Left renal pelvis (tissue), 4 donors: ENCODE measurements around the gene TP73. TPM values are rescaled to one million over a fixed set of nuclear protein-coding genes. Genes with fewer than 3 reads are reported as not detected.
A peak's percentile ranks its signal among the peaks of the same experiment; 100 is the strongest.

Experiments
- DNase-seq, 4 donors: peaks; one replicate each; pipeline ENCODE4 v3.0.0-alpha.2; 2013; ENCODE audit warnings: low read depth in 4 of 4, low spot score in 3 of 4
- polyA plus RNA-seq, 4 donors: library from polyadenylated mRNA; unstranded; fragments of 120-200 nt; gene quantifications; one replicate each; pipeline ENCODE4 v1.2.1, GENCODE V29; 2013; ENCODE audit not compliant: insufficient read length in 4 of 4

The TP73 gene
- under 1 TPM; 0.47 to 0.97 (median 0.74) TPM for polyA plus RNA-seq

DNA sequence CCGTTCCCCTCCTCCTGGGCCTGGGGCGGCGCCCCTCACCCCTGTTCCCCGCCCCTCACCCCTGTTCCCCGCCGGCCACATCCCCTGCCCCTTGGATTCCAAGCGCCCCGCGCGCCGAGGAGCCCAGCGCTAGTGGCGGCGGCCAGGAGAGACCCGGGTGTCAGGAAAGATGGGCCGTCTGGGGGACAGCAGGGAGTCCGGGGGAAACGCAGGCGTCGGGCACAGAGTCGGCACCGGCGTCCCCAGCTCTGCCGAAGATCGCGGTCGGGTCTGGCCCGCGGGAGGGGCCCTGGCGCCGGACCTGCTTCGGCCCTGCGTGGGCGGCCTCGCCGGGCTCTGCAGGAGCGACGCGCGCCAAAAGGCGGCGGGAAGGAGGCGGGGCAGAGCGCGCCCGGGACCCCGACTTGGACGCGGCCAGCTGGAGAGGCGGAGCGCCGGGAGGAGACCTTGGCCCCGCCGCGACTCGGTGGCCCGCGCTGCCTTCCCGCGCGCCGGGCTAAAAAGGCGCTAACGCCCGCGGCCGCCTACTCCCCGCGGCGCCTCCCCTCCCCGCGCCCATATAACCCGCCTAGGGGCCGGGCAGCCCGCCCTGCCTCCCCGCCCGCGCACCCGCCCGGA is at the start of gene TP73:
Gene TP73 (plus strand): TSS at position 587 of the 618 bp plus-strand sequence. CDS start 29,850 bp downstream, outside the sequence.
- no peak for DNase-seq

- no peak for DNase-seq
Observed at GRCh38 chr1:3603156-3603555, 49.2 kb upstream of the TP73 start.

GRCh38 chr1:3603571-3604467 is 48.5 kb upstream of the TP73 start:
- no peak for DNase-seq

GRCh38 chr1:3604468-3604974 is 47.8 kb upstream of the TP73 start:
- no peak for DNase-seq

DNA sequence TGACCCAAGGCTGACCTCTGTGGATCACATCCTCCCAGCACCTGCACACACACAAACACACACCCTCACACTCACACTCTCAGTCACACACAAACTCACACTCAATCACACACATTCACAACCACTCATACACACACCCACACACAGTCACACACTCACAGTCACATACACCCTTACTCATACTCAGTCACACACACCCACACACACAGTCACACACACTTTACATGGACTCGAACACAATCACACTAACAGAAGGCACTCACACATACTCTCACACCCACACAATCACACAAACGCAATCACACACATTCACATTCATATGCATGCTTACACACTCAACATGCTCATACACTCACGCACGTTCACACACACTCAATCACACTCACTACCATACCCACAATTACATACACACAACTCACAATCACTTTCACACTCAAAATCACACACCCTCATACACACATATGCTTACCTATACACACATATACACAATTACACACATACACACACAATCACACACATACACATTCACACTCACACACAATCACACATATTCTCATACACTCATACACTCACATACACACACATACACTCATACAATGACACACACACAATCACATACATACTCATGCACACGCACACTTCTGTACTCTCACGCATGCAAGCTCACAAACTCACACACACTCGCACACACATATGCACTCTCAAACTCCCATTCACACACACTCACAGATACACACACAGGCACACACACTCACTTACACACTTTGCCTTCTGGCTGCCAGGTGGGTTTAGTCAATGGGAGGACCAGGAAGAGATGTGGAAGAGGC is 47.1 kb upstream of the TP73 start:
- no peak for DNase-seq

- DNase-seq: no peak
Observed at GRCh38 chr1:3606779-3607702, 45.3 kb upstream of the TP73 start.

DNA sequence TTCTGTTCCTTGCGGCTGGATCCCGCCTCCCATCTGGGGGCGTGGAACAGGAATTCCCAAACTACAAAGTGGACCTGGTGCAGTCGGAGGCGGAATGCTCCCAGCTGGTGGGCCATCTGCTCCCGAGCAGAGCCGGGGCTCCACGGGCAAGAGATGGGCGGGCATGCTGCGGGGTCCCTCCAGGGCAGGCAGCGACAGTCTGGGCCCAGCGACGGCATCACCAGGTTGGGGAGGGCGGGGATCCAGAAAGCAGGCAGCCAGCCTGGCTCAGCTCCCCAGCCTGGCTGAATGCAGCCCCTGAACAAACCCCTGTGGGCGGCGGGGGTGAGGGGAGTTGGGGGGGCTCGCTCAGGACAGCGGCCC is 44.6 kb upstream of the TP73 start:
- DNase-seq: no peak

GRCh38 chr1:3608154-3608553 is 44.2 kb upstream of the TP73 start:
- DNase-seq: no peak

DNA sequence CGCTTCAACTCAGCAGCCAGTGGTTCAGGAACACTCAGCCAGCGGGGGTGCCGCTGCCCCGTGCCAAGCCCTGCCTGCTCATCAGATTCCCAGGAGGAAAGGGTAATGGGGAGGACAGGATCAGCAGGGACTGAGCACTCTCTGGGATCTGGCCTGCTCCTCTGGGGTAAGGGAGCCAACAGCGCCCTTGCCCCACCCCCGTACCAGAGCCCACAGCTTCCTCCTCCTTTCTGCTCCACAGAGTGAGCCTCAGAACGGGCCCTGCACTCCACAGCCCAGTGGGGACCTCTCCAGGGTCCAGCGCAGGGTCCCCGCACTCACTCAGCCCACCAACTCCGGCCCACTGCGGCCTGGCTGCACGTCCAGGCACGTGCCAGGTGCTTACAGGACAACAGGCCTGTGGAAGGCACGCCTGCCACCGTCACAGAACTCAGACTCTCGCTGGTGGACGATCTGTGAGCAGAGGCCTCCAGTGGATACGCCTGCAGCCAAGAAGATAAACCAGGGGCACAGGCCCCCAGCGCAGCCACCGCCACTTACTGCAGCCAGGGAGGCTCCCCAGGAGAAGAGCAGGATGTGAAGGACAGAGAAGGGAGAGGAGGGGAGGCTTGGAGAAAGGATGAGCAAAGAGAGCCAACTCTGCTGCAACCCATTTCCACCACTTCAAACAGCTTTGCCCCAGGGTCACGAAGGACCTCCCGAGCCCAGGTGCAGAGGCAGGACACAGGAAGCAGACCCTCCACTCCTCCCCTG is 43.1 kb upstream of the TP73 start:
- DNase-seq: no peak

DNA sequence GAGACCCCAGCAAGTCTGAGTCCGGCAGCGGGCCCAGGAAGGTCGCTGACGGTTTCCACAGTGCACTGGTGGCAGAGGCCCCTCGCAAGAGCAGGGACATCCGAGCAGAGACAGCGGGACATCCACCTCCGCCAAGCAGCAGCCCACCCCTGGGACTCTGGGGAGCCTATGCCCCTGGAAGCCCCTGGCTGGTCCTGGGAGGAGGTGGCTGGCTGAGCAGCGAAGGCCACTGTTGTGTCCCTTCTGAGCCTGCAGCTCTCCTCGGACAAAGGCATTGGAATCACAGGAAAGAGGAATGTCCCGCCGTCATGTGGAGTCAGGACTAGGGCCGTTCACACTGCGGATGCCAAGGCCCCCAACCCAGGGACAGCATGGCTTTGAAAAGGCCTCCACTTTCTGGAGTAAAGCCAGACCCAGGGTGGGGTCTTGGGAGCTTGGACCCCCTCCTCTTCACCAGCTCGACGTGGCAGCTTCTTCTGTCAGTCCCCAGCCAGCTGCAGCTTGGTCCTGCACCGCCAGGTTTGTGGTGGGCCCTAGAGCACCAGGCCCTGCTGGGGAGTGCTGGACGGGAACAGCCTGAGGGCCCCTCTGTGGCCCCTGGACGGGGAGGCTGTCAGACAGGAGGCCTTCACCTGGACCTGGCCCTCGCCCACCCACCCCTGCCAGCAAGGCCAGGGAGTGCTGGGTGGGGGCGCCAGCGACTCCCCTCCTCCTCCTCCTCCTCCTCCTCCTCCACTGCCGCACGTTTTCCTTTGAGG is 42.4 kb upstream of the TP73 start:
- DNase-seq: no peak

DNA sequence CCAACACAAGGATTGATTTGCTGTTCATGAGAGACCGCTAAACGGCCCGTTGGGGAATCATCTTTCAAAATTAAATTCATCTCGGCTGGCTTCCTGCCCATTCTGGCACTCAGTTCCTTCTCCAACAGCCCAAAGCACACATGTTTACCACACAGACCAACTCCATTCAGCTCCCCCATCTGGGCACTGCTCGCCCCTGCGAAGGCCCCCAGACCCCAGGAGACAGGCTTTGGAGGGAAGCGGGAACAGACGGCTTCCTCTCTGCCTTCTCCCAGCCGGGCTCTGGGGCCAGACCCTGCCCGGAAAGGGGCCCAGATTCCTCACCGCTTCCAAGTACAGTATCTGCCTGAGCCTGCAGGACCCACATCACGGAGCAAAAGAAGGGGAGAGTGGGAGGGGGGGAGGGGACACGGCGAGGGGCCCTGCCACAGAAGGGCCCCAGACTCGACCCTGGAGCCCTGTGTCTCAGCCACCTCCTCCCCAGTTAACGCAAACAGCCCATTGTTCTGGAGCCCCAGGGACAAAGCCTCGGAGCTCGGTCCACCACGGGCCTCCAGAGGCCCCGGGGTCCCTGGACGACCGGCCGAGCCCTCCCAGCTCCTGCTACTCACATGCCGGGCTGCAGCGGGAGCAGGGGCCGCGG is 41.7 kb upstream of the TP73 start:
- no peak for DNase-seq

GRCh38 chr1:3611170-3612019 is 40.9 kb upstream of the TP73 start, which contains the start of gene MEGF6:
MEGF6 (minus strand) TSS chr1:3611508; CDS start chr1:3611268, 240 bp downstream.
- peak in 2 of 4 donors; percentile 65 to 75 for DNase-seq

DNA sequence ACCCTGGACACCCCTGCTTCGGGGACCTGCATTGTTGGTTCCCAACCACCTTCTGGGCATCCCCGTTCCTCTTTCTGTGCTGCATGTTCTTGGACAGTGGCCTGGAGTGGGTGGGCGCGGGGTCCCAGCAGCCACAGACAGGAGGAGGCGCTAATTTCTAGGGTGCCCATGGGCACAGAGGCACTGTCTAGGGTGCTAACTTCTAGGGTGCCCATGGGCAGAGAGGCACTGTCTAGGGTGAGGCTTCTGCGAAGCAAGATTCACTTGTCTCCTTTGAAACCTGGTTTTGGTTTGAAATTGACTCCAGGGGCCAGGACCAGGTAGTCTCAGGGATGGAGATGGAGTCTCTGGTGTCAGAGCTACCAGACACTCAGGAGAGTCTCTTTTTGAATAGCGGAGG is 40.2 kb upstream of the TP73 start:
- DNase-seq: no peak

DNA sequence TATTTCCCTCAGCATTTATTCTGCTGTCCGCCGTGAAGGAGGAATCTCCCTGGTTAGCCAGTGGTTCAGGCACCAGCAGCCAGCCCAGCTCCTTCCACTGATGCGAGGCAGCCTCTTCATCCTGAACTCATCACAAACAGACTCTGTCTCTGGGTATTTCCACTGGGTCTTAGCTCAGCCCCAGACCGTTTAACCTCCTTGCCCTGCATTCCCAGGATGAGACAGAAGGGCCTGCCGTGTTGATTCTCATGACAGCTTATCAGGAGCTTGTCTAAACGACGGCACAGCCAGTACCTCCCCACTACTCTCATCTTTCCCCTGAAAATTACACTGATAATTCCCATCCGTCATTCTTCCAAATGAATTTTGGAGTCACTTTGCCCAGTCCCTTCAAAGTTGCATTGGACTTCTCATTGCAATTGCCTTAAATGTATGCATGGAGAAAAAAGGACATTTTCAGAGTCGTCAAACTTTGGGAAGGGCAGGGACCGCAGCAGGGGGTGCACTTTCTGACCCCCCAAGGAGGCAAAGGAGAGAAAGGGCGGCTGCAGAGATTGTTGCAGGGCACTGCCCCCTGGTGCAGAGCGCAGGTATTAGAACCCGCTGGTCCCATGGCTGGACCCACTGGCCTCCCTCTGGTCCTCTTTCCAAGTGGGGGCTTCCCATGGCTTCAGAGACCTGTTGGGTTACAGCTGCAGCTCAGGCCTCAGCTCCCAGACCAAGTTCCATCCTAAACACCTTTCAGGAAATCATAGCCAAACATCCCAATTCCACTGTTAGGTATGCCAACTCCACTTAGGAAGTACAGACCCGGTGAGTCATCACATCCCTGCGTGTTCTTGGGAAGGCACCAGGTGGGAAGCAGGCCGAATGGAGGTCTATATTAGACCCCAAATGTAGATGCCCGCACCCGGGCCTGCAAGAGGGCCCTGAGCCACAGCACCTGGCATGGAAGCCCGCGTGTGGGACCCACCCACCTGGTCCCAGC is 37.3 kb upstream of the TP73 start:
- no peak for DNase-seq

GRCh38 chr1:3616861-3617260 is 35.5 kb upstream of the TP73 start:
- no peak for DNase-seq
